B cell (primary cell): Measurements from ENCODE around the gene KIAA1586. TPM values are rescaled to one million over a fixed set of nuclear protein-coding genes. Genes with fewer than 3 reads are reported as not detected.
A peak's percentile ranks its signal among the peaks of the same experiment; 100 is the strongest.
"Not testable (repeated sequence)": the region's sequence is repeated elsewhere in the genome, so short reads cannot be mapped to it uniquely, and the experiment has no call there.

ENCODE experiments used
- ATAC-seq: fragments of 200-7000 bp; cut with Tn5 transposase; one replicate; pipeline ENCODE4 v1.10.0; 2021; ENCODE audit warnings: low read depth, mild to moderate bottlenecking, moderate number of reproducible peaks, moderate library complexity
- CTCF ChIA-PET: fragments of 350-600 bp; sonication (Branson Sonifier 250); formaldehyde crosslinking; loops from one replicate; lab custom pipeline; 2021; ENCODE audit warnings: antibody characterized with exemption, inconsistent platforms; lab: Charles Lee
- POLR2A ChIA-PET: fragments of 350-600 bp; sonication (Branson Sonifier 250); formaldehyde crosslinking; loops from one replicate; lab custom pipeline; 2021; ENCODE audit warnings: antibody characterized with exemption; lab: Charles Lee
- DNase-seq: peaks from one replicate; pipeline ENCODE4 v3.0.0; 2013
- H2AFZ ChIP-seq: 2 replicates; pipeline ENCODE4 v1.6.1; 2012; ENCODE audit warnings: mild to moderate bottlenecking, low read depth, low read length; ENCODE audit not compliant: insufficient read depth, poor library complexity, severe bottlenecking
- H3K27ac ChIP-seq, 2 donors: 1 replicate in 1 of 2; 2 replicates in 1 of 2; pipeline ENCODE4 v1.5.1; 2012 to 2013; ENCODE audit warnings: low read length in 2 of 2, mild to moderate bottlenecking in 2 of 2, moderate library complexity in 1 of 2
- H3K27me3 ChIP-seq, 4 experiments: fragments of 200-600 bp in 1 of 4; sonication (generic) in 1 of 4; replicated peaks in 1 of 4; 1 replicate in 2 of 4; 2 replicates in 2 of 4; pipeline versions ENCODE4 v1.6.1 to v1.7.0; 2013 to 2016; ENCODE audit warnings: low read length in 3 of 4, mild to moderate bottlenecking in 2 of 4, mixed read lengths in 1 of 4, moderate library complexity in 1 of 4; ENCODE audit not compliant: insufficient read depth in 4 of 4, control insufficient read depth in 3 of 4; ENCODE audit errors: control extremely low read depth in 1 of 4
- H3K36me3 ChIP-seq, 2 experiments: replicated peaks in 1 of 2; 1 replicate in 1 of 2; 2 replicates in 1 of 2; pipeline versions ENCODE4 v1.6.1 to v1.7.1; 2013; ENCODE audit warnings: low read length in 1 of 2; ENCODE audit not compliant: insufficient read depth in 2 of 2, control insufficient read depth in 1 of 2; ENCODE audit errors: control extremely low read depth in 1 of 2, extremely low read depth in 1 of 2
- H3K4me1 ChIP-seq, 2 donors: fragments of 200-600 bp in 1 of 2; sonication (generic) in 1 of 2; 1 replicate in 1 of 2; 2 replicates in 1 of 2; pipeline versions ENCODE4 v1.5.1 to v1.6.1; 2013 to 2017; ENCODE audit warnings: low read length in 2 of 2; ENCODE audit not compliant: control insufficient read depth in 2 of 2, insufficient read depth in 2 of 2
- H3K4me2 ChIP-seq: replicated peaks from 2 replicates; pipeline ENCODE3; 2012; ENCODE audit warnings: mild to moderate bottlenecking, low read depth, low read length; ENCODE audit not compliant: poor library complexity, severe bottlenecking
- H3K4me3 ChIP-seq, 5 experiments: fragments of 200-600 bp in 1 of 5; sonication (generic) in 1 of 5; 1 replicate in 3 of 5; 2 replicates in 2 of 5; pipeline versions ENCODE4 v1.5.1 to v1.7.0; 2011 to 2016; ENCODE audit warnings: low read length in 4 of 5, mild to moderate bottlenecking in 4 of 5, low read depth in 2 of 5, control low read depth in 1 of 5, moderate library complexity in 1 of 5; ENCODE audit not compliant: insufficient read depth in 1 of 5; ENCODE audit errors: control extremely low read depth in 1 of 5, extremely low read depth in 1 of 5
- H3K79me2 ChIP-seq: fragments of 200-600 bp; sonication (generic); one replicate; pipeline ENCODE4 v1.6.0; 2016; ENCODE audit warnings: low read length; ENCODE audit not compliant: control insufficient read depth, insufficient read depth
- H3K9ac ChIP-seq: fragments of 200-600 bp; sonication (generic); 2 replicates; pipeline ENCODE4 v1.6.1; 2017; ENCODE audit warnings: mild to moderate bottlenecking, low read length, moderate library complexity
- H3K9me3 ChIP-seq, 3 donors: one replicate each; pipeline versions ENCODE4 v1.6.1 to v1.7.1; 2013; ENCODE audit warnings: low read length in 2 of 3; ENCODE audit not compliant: control insufficient read depth in 2 of 3, insufficient read depth in 1 of 3; ENCODE audit errors: control extremely low read depth in 1 of 3
- H4K20me1 ChIP-seq: 2 replicates; pipeline ENCODE4 v1.6.0; 2012; ENCODE audit warnings: mild to moderate bottlenecking, low read length; ENCODE audit not compliant: insufficient read depth, control insufficient read depth, poor library complexity, severe bottlenecking
- H3K27ac Mint-ChIP-seq: one replicate; pipeline ENCODE4 v1.8.0; 2021; ENCODE audit warnings: mixed read lengths
- H3K27me3 Mint-ChIP-seq: one replicate; pipeline ENCODE4 v1.8.0; 2021; ENCODE audit warnings: mixed read lengths
- H3K4me1 Mint-ChIP-seq: one replicate; pipeline ENCODE4 v1.8.0; 2021; ENCODE audit warnings: mixed read lengths
- H3K4me3 Mint-ChIP-seq: one replicate; pipeline ENCODE4 v1.8.0; 2021; ENCODE audit warnings: mixed read lengths
- H3K9me3 Mint-ChIP-seq: one replicate; pipeline ENCODE4 v1.8.0; 2022; ENCODE audit warnings: mixed read lengths; ENCODE audit not compliant: insufficient read depth
- CTCF ChIP-seq: fragments of 200-600 bp; IDR thresholded peaks from one replicate; pipeline ENCODE4 v1.8.0; 2022; ENCODE audit warnings: antibody characterized with exemption, mild to moderate bottlenecking
- EZH2 ChIP-seq: IDR thresholded peaks from 2 replicates; pipeline ENCODE4 v1.6.1; 2012; ENCODE audit warnings: borderline replicate concordance, low read depth, mild to moderate bottlenecking, moderate library complexity, low read length; ENCODE audit not compliant: insufficient read depth, poor library complexity, severe bottlenecking
- WGBS: methylation state at CpG from one replicate; pipeline ENCODE4 v1.1.5; 2013; ENCODE audit warnings: missing lambda C conversion rate; ENCODE audit not compliant: insufficient coverage; 5-methylcytosine and 5-hydroxymethylcytosine counted together
- intact Hi-C: fragments of 100-400 bp; cut with micrococcal nuclease; formaldehyde crosslinking; loops from one replicate; pipeline ENCODE4 v1.10.0; 2022
- polyA minus RNA-seq: library from RNA; depleted of rRNA, polyadenylated mRNA; stranded (reverse); fragments of >200 nt; gene quantifications from 2 replicates; pipeline ENCODE4 v1.2.3, GENCODE V29; 2012
- polyA plus RNA-seq: library from polyadenylated mRNA; depleted of rRNA; stranded (reverse); fragments of >200 nt; gene quantifications from 2 replicates; pipeline ENCODE4 v1.2.3, GENCODE V29; 2012
- total RNA-seq, 2 donors: library from RNA; stranded (reverse); fragments of 120-200 nt in 1 of 2; gene quantifications; 1 replicate in 1 of 2; 2 replicates in 1 of 2; pipeline versions ENCODE4 v1.2.3 to v1.2.4, GENCODE V29; 2013 to 2022

KIAA1586 gene
- total RNA-seq (16.3 and 17.3 TPM in 2 replicates), polyA plus RNA-seq (1.2 and 1.8 TPM in 2 replicates), polyA minus RNA-seq (2.9 and 3.6 TPM in 2 replicates)
- total RNA-seq (2013) = 11.3 TPM

- H3K4me3 Mint-ChIP-seq = peak within 1 kb of the TSS; percentile 95
- H3K27ac ChIP-seq = peak within 1 kb of the TSS in 1 of 2 donors; percentile 57
- intact Hi-C loops = loop anchor here (2.0 kb wide), 2 partner anchors 42 to 126 kb away; partner anchors contain the start of gene BAG2
Observed at GRCh38 chr6:57046332-57047256, at the start of gene KIAA1586. Gene KIAA1586, plus strand, starts transcription at chr6:57046693. Its CDS starts 63 bp downstream, at chr6:57046756.

DNA sequence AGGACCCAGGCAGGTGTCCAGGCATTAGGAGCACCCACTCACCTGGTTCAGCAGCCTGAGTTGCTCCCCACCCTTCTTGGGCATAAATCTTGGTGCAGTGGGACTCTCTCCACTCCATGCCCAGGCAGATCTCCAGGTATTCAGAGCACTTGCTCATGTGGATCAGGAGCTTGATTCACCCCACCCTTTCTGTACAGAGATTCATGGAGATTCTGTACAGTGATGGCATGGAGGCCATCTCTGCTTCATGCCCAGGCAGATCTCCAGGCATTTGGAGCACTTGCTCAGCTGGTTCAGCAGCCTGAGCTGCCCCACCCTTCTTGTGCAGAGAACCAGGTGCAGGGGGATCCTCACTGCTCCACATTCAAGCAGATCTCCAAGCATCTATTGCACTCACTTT, 47.4 kb upstream of the KIAA1586 start:
- Histone ChIP-seq H3K9me3 (peaks cover 0 to 12% (median 5%) of the 10 kb centered on the region in 3 donors), H3K4me2 (no peak overlapping the region), H3K36me3 (no peaks in the 10 kb centered on the region), H3K79me2 (no peaks in the 10 kb centered on the region), H3K4me3 (no peak overlapping the region), H3K9ac (no peak overlapping the region), H3K27ac (no peak overlapping the region), H4K20me1 (no peaks in the 10 kb centered on the region), H3K27me3 (no peaks in the 10 kb centered on the region), H2AFZ (no peak overlapping the region), H3K4me1 (no peaks in the 10 kb centered on the region)
- Mint-ChIP-seq H3K27me3 (peaks cover 16% of the 10 kb centered on the region), H3K27ac (no peak overlapping the region), H3K9me3 (peaks cover 2% of the 10 kb centered on the region), H3K4me1 (no peaks in the 10 kb centered on the region), H3K4me3 (no peak overlapping the region)
- intact Hi-C loops = no loop called here
- CTCF ChIA-PET = no interaction called here
- ATAC-seq = no peak
- TF ChIP-seq CTCF (no peak), EZH2 (no peak)
- POLR2A ChIA-PET = no interaction called here
- no peak for DNase-seq

More at GRCh38 chr6:57046332-57047256, at the start of gene KIAA1586:
- 0% methylated on average over 28 of the region's 78 CpGs for WGBS
- ATAC-seq = peak; percentile 88
- Mint-ChIP-seq H3K27ac (peak within 1 kb of the TSS; percentile 92), H3K4me1 (peaks cover 19% of the 10 kb centered on the region)
- H3K9me3 Mint-ChIP-seq, CTCF ChIA-PET, H3K27me3 Mint-ChIP-seq, H4K20me1 ChIP-seq, H3K4me1 ChIP-seq, H3K9me3 ChIP-seq, H3K27me3 ChIP-seq, POLR2A ChIA-PET, H3K36me3 ChIP-seq: not testable (repeated sequence)
- H3K4me2 ChIP-seq = peak within 1 kb of the TSS; percentile 84
- peak; percentile 77 for DNase-seq
- H3K9ac ChIP-seq = peak within 1 kb of the TSS; percentile 74
- H3K4me3 ChIP-seq = peak within 1 kb of the TSS; percentile 2 to 70 (median 59)
- H3K79me2 ChIP-seq = peaks cover 19% of the 10 kb centered on the region
- H2AFZ ChIP-seq = peak within 1 kb of the TSS; percentile 81

DNA sequence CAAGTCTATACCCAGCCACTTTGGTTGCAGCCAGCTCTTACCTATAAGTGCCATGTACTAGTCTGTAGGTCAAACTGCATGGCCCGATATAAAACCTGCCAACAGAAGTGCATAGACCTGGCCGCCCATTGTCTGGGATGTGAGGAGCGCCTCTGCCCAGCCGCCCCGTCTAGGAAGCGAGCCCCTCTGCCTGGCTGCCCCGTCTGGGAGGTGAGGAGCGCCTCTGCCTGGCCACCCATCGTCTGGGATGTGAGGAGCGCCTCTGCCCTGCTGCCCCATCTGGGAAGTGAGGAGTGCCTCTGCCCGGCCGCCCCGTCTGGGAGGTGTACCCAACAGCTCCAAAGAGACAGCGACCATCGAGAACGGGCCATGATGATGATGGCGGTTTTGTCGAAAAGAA, 46.7 kb upstream of the KIAA1586 start:
- H3K27ac ChIP-seq, H2AFZ ChIP-seq, CTCF ChIA-PET, ATAC-seq, H3K79me2 ChIP-seq, H3K4me1 Mint-ChIP-seq, H4K20me1 ChIP-seq, H3K4me3 Mint-ChIP-seq, H3K4me2 ChIP-seq, intact Hi-C loops, POLR2A ChIA-PET, H3K9ac ChIP-seq, H3K4me3 ChIP-seq, H3K27me3 ChIP-seq, H3K4me1 ChIP-seq, DNase-seq, H3K36me3 ChIP-seq, H3K9me3 Mint-ChIP-seq, H3K27ac Mint-ChIP-seq: not testable (repeated sequence)
- H3K27me3 Mint-ChIP-seq = peaks cover 17% of the 10 kb centered on the region
- WGBS = 99% methylated on average over 16 of the region's 18 CpGs
- H3K9me3 ChIP-seq = peaks cover 0 to 14% (median 5%) of the 10 kb centered on the region in 3 donors
